Liver (tissue), 9 donors: Measurements from ENCODE around the gene TMEM212. TPM values are rescaled to one million over a fixed set of nuclear protein-coding genes. Genes with fewer than 3 reads are reported as not detected.

ENCODE experiments used
- DNase-seq: peaks from one replicate; pipeline ENCODE4 v3.0.0-alpha.2; 2017; ENCODE audit warnings: low spot score
- H3K27ac ChIP-seq, 2 donors: one replicate each; pipeline ENCODE4 v1.7.0; 2013; ENCODE audit warnings: inconsistent platforms in 2 of 2, low read length in 2 of 2, control low read depth in 1 of 2, low read depth in 1 of 2, mild to moderate bottlenecking in 1 of 2
- H3K27me3 ChIP-seq, 4 donors: one replicate each; pipeline versions ENCODE4 v1.6.1 to v1.7.0; 2013; ENCODE audit warnings: low read length in 3 of 4, inconsistent platforms in 1 of 4, mild to moderate bottlenecking in 1 of 4, moderate library complexity in 1 of 4; ENCODE audit not compliant: control insufficient read depth in 4 of 4, insufficient read depth in 4 of 4
- H3K36me3 ChIP-seq, 4 donors: one replicate each; pipeline versions ENCODE4 v1.6.1 to v1.7.0; 2013; ENCODE audit warnings: low read length in 3 of 4, mild to moderate bottlenecking in 3 of 4, low read depth in 1 of 4, moderate library complexity in 1 of 4; ENCODE audit not compliant: control insufficient read depth in 4 of 4, insufficient read depth in 3 of 4
- H3K4me1 ChIP-seq, 4 donors: one replicate each; pipeline versions ENCODE4 v1.6.1 to v1.7.0; 2013; ENCODE audit warnings: low read length in 3 of 4, mild to moderate bottlenecking in 3 of 4, moderate library complexity in 1 of 4; ENCODE audit not compliant: control insufficient read depth in 4 of 4, insufficient read depth in 4 of 4
- H3K4me3 ChIP-seq, 3 donors: one replicate each; pipeline versions ENCODE4 v1.6.1 to v1.7.0; 2013; ENCODE audit warnings: low read length in 3 of 3, control low read depth in 1 of 3, low read depth in 1 of 3, mild to moderate bottlenecking in 1 of 3
- H3K9ac ChIP-seq, 2 donors: one replicate each; pipeline ENCODE4 v1.7.0; 2013; ENCODE audit warnings: low read length in 2 of 2, mild to moderate bottlenecking in 2 of 2, moderate library complexity in 2 of 2, control low read depth in 1 of 2, low read depth in 1 of 2
- H3K9me3 ChIP-seq, 4 donors: one replicate each; pipeline versions ENCODE4 v1.6.1 to v1.7.0; 2013; ENCODE audit warnings: low read length in 3 of 4; ENCODE audit not compliant: control insufficient read depth in 4 of 4
- CTCF ChIP-seq: fragments of 150-350 bp; IDR thresholded peaks from 2 replicates; pipeline ENCODE4 v1.5.1; 2017; ENCODE audit warnings: improper control_type of control experiment, low read depth, low read length; ENCODE audit not compliant: missing input control
- EGR1 ChIP-seq, 2 donors: IDR thresholded peaks; 2 replicates each; pipeline ENCODE4 v1.6.1; 2016 to 2018; ENCODE audit warnings: antibody characterized with exemption in 2 of 2, low read depth in 2 of 2
- FOXA1 ChIP-seq: IDR thresholded peaks from 2 replicates; pipeline ENCODE4 v1.6.1; 2016; ENCODE audit warnings: antibody characterized with exemption
- FOXA2 ChIP-seq: IDR thresholded peaks from 2 replicates; pipeline ENCODE4 v1.6.1; 2016; ENCODE audit warnings: antibody characterized with exemption
- GABPA ChIP-seq, 2 donors: IDR thresholded peaks in 1 of 2; conservative IDR thresholded peaks in 1 of 2; 2 replicates each; pipeline ENCODE4 v1.6.1; 2016; ENCODE audit warnings: antibody characterized with exemption in 2 of 2, mild to moderate bottlenecking in 1 of 2, moderate library complexity in 1 of 2
- HNF4A ChIP-seq, 2 donors: conservative IDR thresholded peaks; 2 replicates each; pipeline ENCODE4 v1.6.1; 2016; ENCODE audit warnings: antibody characterized with exemption in 2 of 2, mild to moderate bottlenecking in 2 of 2
- HNF4G ChIP-seq: IDR thresholded peaks from 2 replicates; pipeline ENCODE4 v1.6.1; 2016; ENCODE audit warnings: antibody characterized with exemption
- JUND ChIP-seq, 2 donors: IDR thresholded peaks; 2 replicates each; pipeline ENCODE4 v1.6.1; 2016; ENCODE audit warnings: antibody characterized with exemption in 2 of 2
- MAX ChIP-seq: IDR thresholded peaks from 2 replicates; pipeline ENCODE4 v1.6.1; 2016; ENCODE audit warnings: antibody characterized with exemption
- NR2F2 ChIP-seq: IDR thresholded peaks from 2 replicates; pipeline ENCODE4 v1.6.1; 2016; ENCODE audit warnings: antibody characterized with exemption
- RAD21 ChIP-seq, 2 donors: IDR thresholded peaks; 2 replicates each; pipeline ENCODE4 v1.6.1; 2016; ENCODE audit warnings: antibody characterized with exemption in 2 of 2, mild to moderate bottlenecking in 2 of 2
- REST ChIP-seq: IDR thresholded peaks from 2 replicates; pipeline ENCODE4 v1.6.1; 2016; ENCODE audit warnings: antibody characterized with exemption, mild to moderate bottlenecking
- RXRA ChIP-seq, 2 donors: IDR thresholded peaks; 2 replicates each; pipeline ENCODE4 v1.6.1; 2017 to 2018; ENCODE audit warnings: antibody characterized with exemption in 2 of 2, mild to moderate bottlenecking in 1 of 2
- SP1 ChIP-seq: IDR thresholded peaks from 2 replicates; pipeline ENCODE4 v1.6.1; 2018; ENCODE audit warnings: antibody characterized with exemption, mild to moderate bottlenecking
- TAF1 ChIP-seq: conservative IDR thresholded peaks from 2 replicates; pipeline ENCODE4 v1.6.1; 2016; ENCODE audit warnings: antibody characterized with exemption, mild to moderate bottlenecking
- YY1 ChIP-seq: IDR thresholded peaks from 2 replicates; pipeline ENCODE4 v1.6.1; 2016; ENCODE audit warnings: antibody characterized with exemption, mild to moderate bottlenecking
- ZBTB33 ChIP-seq: IDR thresholded peaks from 2 replicates; pipeline ENCODE4 v1.6.1; 2016; ENCODE audit warnings: antibody characterized with exemption
- WGBS: extraction: QIAGEN DNeasy Blood & Tissue Kit; methylation state at CpG from one replicate; pipeline ENCODE4 v1.1.7; 2013; 5-methylcytosine and 5-hydroxymethylcytosine counted together
- polyA plus RNA-seq, 2 donors: library from polyadenylated mRNA; stranded (reverse) in 1 of 2; unstranded in 1 of 2; fragments of 200-250 nt in 1 of 2; fragments of >200 nt in 1 of 2; fragmentation: Nextera tagmentation in 1 of 2; extraction: Ambion mirVana in 1 of 2; gene quantifications; one replicate each; pipeline versions ENCODE4 v1.2.1 to v1.2.3, GENCODE V29; 2013 to 2015
- total RNA-seq, 2 donors: library from RNA; depleted of rRNA; stranded (reverse); fragments of >200 nt; gene quantifications; one replicate each; pipeline ENCODE4 v1.2.3, GENCODE V29; 2014
- TF ChIP-seq, protein P1 (sequence below): IDR thresholded peaks from 2 replicates; pipeline ENCODE4 v1.6.1; 2016; ENCODE audit warnings: antibody characterized with exemption
- donor health status: healthy.
- donor health status: healthy.
- donor health status: healthy.
- donor health status: healthy.
- donor health status: healthy.

TMEM212 gene
- total and polyA plus RNA-seq, 4 donors, result not detected

DNA sequence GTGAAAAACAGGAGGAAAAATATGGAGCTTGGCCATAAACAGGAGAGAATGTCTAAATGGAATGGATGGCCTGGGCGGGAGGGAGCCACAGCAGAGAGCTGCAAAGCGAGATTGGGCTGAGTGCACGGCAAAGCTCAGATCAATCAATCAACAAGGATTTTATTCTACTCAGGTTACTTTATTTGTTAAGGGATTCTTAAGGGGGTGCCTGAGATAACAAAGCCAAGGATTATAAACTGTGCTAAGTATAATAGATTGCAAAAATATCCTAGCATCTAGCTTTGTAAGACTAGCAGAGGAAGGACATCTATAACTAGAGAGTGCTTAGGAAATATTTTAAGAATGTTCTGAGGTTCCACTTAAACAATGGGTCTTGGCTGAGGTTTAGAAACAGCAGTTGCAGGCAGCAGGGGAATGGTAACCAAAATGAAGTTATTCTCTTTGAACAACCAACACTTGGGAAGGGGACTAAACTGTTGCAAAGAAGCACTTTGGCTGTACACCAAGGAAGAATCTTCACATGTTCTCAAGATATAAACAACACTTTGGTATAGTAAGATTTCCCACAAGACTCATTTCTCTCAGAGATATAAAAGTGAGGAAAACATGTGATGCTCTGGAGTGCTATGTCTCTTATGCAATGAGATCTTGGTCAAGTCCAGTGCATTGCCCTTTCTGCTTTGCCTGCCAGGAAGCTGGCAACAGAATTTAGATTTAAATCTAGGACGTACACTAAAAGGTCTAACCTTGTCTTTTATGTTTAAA lies 35.5 kb downstream of the TMEM212 start:
- H3K9me3 ChIP-seq, result no peaks in the 10 kb centered on the region
- H3K4me3 ChIP-seq, result no peak overlapping the region
- no peaks in the 10 kb centered on the region for H3K36me3 ChIP-seq
- no peak for DNase-seq
- peaks cover 2 to 18% (median 10%) of the 10 kb centered on the region in 4 donors for H3K4me1 ChIP-seq
- H3K27ac ChIP-seq, result peak overlapping the region in 1 of 2 donors; percentile 55
- no peak overlapping the region for H3K9ac ChIP-seq
- H3K27me3 ChIP-seq, result no peaks in the 10 kb centered on the region
- WGBS, result 70% methylated on average over 4 of the region's 4 CpGs
- TF ChIP-seq RXRA (IDR thresholded peaks at IDR 0.05) (peak; percentile 85 to 94), ZBTB33 (peak; percentile 55), JUND (IDR thresholded peaks at IDR 0.05) (peak; percentile 29 to 69), CTCF (no peak), GABPA (IDR thresholded peaks at IDR 0.05 in 1 of 2, conservative IDR thresholded peaks at IDR 0.05 in 1 of 2) (no peak), TAF1 (no peak), MAX (peak; percentile 68), HNF4G (no peak), SP1 (peak; percentile 36), FOXA2 (peak; percentile 23), FOXA1 (no peak), YY1 (peak; percentile 59), HNF4A (conservative IDR thresholded peaks at IDR 0.05) (peak; percentile 76 to 82), NR2F2 (peak; percentile 12), EGR1 (IDR thresholded peaks at IDR 0.05; ENCODE audit: low read depth in 2 of 2) (peak in 1 of 2 donors; percentile 59), REST (peak; percentile 46), RAD21 (IDR thresholded peaks at IDR 0.05) (peak; percentile 51 to 52)
- TF ChIP-seq, protein P1, sequence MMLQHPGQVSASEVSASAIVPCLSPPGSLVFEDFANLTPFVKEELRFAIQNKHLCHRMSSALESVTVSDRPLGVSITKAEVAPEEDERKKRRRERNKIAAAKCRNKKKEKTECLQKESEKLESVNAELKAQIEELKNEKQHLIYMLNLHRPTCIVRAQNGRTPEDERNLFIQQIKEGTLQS, result no peak
